DMS153 (cell line): ENCODE measurements around the gene BRD3OS.
"Not testable (repeated sequence)": the region's sequence is repeated elsewhere in the genome, so short reads cannot be mapped to it uniquely, and the experiment has no call there.

Experiments used
- DNase-seq: peaks from one replicate; lab custom pipeline; 2025; lab: John Stamatoyannopoulos, UW

The BRD3OS gene

GRCh38 chr9:133988771-133989170 is 36.5 kb upstream of the BRD3OS start:
- not testable (repeated sequence) for DNase-seq

- DNase-seq = no peak
These were observed 35.5 kb upstream of the BRD3OS start for GRCh38 chr9:133989625-133990365.

DNA sequence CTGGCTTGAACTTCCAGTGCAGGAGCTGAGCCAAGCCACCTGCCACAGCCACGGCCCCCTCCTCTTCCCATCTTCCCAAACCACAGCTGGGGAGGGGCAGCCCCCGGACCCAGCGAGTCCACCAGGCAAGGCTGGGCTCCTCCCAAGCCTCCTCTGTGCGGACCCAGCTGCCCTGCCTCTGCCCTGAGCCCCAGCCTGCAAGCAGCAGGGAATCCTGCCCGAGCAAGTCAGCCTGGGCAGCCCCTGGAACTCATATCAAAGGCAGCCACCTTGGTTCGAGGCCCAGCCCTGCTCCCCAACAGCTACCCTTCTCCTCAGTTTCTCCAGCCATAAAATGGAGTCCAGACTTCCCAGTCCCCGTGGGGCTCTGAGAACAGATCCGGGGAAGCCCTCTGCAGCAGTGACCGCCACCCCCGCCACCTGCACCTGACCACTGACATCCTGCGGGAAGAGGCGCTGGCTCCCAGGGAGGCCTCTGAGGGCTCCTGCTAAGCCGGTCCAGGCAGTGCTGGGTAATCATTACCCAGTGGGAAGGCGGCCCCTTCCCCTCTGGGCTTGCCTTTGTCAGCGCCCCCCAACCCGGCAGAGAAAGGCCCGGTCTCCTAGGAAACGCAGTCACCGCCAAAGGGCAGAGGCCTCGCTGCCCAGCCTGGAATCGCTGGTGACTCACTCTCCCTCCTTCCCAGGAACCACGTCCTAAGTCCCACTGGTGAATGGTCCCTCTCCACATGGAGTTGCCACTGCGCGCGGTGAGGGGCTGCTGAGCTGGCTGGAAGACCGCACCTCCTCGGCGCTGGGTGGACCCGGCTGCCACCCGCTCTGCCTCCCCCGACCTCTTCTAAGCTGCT is 34.7 kb upstream of the BRD3OS start:
- no peak for DNase-seq

DNA sequence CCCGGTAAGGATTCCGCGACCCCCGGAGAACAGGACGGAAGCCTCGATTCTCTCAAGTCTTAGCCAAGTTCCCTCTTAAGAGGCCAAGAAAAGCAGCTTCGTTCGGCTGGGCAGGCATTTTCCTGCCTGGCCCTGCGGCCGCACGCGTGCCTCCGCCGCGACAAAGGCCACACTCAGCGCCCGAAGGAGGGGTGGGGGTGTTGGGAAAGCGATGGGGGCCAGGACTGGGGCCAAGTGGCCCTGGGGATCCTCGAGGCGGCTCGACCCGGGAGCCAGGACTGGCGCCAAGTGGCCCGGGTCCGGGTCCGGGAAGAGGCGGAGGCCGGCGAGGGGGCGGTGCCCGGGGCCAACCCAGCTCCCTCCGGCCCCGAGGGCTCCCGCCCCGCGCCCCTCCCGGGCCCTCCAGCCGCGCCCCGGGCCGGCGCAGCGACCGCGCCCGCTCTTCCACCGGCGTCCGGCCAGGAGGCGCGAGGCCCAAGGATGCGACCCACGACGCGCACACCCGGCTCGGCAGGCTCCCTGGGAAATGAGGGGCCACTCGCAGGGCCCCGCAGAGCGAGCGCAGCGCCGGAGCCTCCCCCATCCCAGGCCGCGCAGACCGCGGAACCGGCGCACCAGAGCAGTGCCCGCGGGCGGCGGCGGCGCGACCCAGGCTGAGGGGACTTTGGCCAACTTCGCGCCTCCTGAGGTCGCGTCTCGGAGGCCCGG is 33.9 kb upstream of the BRD3OS start:
- DNase-seq = no peak

- DNase-seq = no peak
These were observed 33.1 kb upstream of the BRD3OS start, which contains the start of gene VAV2 for GRCh38 chr9:133991964-133992779. Gene VAV2, minus strand, starts transcription at chr9:133992324. Its CDS starts 46 bp downstream, at chr9:133992278.

DNA sequence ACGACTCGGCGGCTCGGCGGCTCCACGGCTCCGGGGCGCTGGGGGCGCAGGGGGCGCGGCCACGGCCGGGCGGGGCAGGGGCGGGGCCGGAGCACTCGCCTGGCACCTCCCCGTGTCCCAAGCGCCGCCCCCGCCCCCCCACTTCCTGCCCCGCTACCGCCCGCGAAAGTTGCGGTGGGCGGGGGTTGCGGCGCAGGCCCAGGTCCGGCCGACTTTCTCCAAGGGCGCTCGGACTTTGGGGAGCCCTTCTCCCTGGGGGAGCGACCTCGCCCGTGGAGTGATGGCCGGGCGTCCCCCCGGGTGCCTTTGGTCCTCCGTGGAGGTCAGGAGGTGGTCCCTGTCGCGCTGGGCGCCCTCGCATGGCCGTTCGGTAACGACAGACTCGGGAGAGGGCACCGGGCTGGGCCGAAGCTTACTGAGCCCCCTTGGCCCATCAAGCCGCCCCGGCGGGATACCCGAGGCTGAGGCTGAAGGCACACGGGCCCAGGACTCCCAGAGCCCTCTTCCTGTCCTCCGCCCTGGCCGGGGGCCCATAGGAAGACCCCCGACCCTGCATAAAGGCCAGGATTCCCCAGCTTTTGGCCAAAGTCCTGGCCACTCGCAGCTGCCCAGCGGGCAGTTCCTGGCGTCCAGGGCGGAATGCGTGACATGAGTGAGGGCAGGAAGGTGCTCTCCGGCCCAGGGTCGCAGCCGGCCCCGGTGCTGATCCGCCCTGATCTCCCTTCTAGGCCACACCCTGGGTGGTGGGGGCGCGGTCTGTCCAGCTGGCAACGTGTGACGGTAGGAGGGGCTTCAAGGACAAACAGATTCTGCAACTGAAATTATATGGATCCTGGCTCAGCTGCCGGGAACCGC is 32.3 kb upstream of the BRD3OS start:
- DNase-seq = peak; percentile 47

DNA sequence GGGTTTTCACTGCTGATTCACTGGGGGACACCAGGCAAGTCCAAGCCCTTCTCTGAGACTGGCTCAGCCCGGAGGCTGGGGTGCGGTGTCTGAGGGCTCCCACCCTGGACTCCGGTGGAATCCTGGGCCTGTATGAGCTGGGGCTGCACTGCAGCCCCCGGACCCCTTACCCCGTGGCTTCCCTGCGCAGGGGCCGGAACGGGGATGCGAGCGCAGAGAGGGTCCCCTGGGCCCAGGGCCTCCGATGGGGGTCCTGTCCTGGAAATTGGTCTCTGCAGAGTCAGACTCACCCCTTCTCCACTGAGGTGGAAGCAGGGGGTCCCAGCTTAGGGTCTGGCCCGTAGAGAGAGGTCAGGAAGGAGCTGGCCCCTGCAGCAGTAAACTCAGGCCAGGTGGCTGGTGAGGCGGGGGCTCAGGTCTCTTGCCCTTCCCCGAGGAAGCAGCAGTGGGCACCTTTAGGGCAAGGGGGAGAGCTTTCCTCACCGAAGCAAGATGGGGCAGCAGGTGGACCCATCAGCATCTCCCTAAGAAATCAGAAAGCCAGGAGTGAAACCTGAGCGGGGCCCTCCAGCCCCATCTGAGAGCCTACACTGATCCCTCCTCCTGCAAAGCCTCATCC is 31.5 kb upstream of the BRD3OS start:
- DNase-seq = no peak

DNA sequence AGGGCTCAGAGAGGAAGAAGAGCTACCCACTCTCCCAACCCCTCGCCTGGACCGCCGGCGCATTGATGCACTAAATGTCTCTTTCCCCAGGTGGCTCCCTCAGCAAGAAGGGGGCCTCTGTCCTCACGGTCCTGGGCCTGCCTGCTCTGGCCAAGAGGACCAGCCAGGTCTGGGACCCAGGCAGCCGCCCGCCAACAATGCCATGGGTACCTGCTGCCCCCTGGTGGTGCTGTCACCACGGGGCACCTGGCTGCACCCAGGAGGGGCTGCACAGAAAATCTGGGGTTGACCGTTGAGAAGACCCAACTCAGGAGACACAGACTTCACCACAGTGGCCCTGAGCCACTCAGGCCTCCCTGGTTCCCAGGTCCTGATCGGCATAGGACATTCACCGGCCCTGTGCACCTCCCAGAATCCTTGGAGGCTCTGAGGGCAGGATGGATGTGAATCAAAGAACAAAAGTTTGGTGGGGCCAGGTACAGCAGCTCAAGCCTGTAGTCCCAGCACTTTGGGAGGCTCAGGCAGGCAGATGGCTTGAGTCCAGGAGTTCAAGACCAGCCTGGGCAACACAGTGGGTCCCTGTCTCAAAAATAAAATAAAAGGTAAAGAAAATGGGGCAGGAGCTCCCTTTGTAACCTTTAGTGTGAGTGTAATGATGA is 30.8 kb upstream of the BRD3OS start:
- DNase-seq = peak; percentile 25

- DNase-seq = no peak
These were observed 30.0 kb upstream of the BRD3OS start for GRCh38 chr9:133995012-133995896.

DNA sequence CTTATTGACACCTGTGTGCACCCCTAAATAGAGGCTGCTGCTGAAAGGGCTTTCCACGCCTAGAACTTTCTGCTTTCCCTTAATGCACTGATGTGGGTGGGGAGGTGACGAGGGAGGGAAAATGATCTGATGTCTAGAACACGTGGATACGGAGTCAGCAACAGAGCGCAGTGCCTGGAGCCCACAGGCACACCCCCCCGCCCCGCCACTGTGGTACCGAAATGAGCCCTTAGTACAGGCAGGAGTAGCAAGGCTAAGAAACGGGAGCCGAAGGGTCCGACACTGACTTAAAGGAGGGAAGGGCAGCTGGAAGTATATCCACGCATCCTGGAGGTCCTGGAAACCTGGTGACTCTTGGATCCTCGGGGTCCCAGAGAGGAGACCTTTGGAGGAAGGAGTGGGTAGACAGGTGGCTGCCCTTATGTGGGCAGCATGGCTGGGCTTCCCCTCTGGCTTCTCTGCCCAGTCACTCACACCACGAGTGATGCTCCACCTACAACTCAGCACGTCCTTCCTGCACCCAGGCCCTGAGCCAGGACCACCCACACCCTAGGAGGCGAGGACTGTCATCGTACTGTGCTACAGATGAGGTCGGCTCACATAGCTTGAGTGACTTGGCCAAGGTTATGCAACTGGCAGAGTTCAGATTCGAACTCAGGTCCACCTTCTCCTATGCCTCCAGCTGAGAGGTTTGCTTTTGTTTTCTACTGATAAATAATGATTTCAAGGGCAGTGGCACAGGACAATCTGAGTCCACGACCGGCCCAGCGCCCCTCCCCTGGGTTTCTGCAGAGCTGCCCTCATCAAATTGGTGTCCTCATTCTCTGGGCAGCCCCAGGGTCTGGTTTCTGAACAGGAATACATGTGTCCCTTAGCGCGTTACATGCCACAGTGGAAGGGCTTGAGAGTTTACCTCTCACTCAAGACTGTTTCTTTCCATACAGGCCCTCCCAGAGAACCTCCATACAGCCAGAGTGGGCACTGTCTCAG is 28.5 kb upstream of the BRD3OS start:
- DNase-seq = no peak

DNA sequence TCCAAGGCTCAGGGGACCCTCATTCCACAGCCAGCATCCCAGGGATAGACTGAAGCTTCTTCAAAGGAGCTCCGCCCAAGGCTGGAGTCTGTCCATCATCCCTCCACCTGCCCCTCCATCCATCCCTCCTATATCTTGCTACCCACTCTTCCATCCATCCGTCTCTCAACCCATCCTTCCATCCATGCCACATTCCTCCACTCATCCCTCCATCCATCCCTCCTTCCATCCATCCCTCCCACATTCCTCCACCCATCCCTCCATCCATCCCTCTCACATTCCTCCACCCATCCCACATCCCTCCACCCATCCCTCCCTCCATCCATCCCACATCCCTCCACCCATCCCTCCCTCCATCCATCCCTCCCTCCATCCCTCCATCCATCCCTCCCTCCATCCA is 27.7 kb upstream of the BRD3OS start:
- no peak for DNase-seq

DNA sequence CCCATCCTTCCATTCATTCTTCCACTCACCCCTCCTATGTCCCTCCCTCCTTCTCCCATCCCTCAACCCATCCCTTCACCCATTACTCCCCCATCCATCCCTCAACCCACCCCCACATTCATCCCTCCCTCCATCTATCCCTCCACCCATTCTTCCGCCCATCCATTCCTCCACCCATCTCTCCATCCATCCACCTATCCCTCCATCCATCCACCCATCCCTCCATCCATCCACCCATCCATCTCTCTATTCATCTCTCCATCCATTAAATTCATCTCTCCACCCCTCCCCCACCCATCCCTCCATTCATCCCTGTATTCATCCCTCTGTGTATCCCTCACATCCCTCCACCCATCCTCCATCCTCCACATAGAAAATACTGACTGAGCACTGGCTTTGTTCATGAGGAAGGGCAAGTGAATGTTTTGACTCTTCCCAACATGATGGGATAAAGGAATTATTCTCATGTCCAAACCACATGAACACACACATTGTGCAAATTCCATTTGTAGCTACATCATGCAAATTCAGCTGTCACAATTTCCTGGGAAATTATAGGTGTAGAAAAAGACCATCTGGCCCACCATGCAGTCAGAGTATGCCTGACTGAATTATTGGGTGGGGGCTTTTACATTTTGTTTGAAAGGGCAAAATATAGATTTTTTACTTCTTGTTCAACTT is 26.2 kb upstream of the BRD3OS start:
- DNase-seq = no peak

GRCh38 chr9:133999851-134000265 is 25.4 kb upstream of the BRD3OS start:
- DNase-seq = no peak

- no peak for DNase-seq
These were observed 22.5 kb upstream of the BRD3OS start for GRCh38 chr9:134002796-134003195.

DNA sequence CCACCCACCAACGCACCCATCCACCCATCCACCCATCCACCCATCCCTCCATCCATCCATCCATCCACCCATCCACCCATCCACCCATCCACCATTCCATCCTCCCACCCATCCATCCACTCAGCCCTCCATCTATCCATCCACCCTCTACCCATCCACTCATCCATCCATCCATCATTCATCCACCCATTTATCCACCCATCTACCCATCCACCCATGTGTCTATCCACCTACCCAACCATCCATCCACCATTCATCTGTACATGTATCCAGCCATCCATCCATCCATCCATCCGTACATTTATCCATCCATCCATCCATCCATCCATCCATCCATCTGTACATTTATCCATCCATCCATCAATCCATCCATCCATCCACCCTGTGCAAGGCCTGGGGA is 22.0 kb upstream of the BRD3OS start:
- DNase-seq = no peak

DNA sequence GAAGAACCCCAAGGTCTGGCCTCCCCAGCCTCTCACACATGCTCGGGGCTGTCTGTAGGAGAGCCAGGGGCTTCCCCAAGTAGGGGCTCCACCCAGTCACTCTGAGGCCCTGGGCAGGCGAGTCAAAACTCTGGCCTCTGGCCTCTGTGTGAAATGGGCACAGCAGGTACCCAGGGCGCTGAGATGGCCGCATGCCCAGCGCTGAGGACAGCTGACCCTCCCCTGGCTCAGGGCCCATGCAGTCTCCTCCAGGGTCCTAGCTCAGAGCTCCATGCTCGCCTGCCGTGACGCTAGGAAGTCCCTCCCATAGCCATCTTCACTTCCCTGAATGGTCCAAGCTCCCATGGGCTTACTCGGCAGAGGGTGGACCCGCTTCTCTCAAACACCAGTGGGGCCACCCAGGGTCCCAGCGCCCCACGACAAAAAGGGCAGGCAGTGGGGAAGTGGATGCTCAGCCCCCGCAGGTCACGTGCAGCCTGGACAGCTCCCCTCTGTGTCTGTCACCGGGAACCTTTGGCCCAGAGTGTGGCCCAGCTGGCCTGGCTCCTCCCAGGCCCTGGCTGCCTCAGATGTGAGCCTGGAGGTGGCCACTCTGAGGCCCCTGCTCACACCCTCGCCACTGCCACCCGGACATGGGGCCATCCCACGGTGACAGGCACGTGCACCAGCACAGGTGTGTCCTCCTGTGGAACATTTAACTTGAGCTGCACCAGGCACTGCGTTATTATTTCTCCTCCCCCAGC is 21.0 kb upstream of the BRD3OS start:
- DNase-seq = no peak
